Measurements from ENCODE around the gene BIVM.

GRCh38 chr13:102839462-102839861 is 40.5 kb downstream of the BIVM start:
- TF ChIP-seq POLR2AphosphoS5 (IDR thresholded peaks at IDR 0.05; ENCODE audit: borderline replicate concordance, low read depth, low read length): no peak
- TF ChIP-seq EZH2 (IDR thresholded peaks at IDR 0.05): no peak

All from SK-N-MC (cell line).